Stimulated activated CD4-positive, alpha-beta T cell treated with anti-CD3 and anti-CD28 coated beads, Interleukin-1b, Interleukin-23, amount 100 ng/mL, for 1 hour (primary cell): ENCODE measurements around the gene MACF1.

Experiments used
- DNase-seq, 2 donors: peaks; one replicate each; pipeline ENCODE4 v3.0.0-alpha.2; 2020; ENCODE audit warnings: low read depth in 2 of 2

MACF1 gene

GRCh38 chr1:39392851-39393573 is 188.5 kb downstream of the MACF1 start:
- no peak for DNase-seq

- no peak for DNase-seq
Observed at GRCh38 chr1:39393645-39394044, 189.2 kb downstream of the MACF1 start.

GRCh38 chr1:39394059-39394458 is 189.6 kb downstream of the MACF1 start:
- no peak for DNase-seq

GRCh38 chr1:39394598-39394997 is 190.1 kb downstream of the MACF1 start:
- no peak for DNase-seq

GRCh38 chr1:39395357-39395831 is 190.9 kb downstream of the MACF1 start:
- DNase-seq = no peak

- DNase-seq = no peak
Observed at GRCh38 chr1:39396671-39397070, 192.2 kb downstream of the MACF1 start.

GRCh38 chr1:39397487-39397886 is 193.0 kb downstream of the MACF1 start:
- DNase-seq = no peak

GRCh38 chr1:39398278-39399021 is 194.0 kb downstream of the MACF1 start:
- DNase-seq = no peak

GRCh38 chr1:39401106-39401505 is 196.6 kb downstream of the MACF1 start:
- no peak for DNase-seq

- no peak for DNase-seq
Observed at GRCh38 chr1:39404876-39405275, 200.4 kb downstream of the MACF1 start.

- no peak for DNase-seq
Observed at GRCh38 chr1:39405358-39405757, 200.9 kb downstream of the MACF1 start.

GRCh38 chr1:39406533-39407450 is 202.3 kb downstream of the MACF1 start:
- no peak for DNase-seq

- no peak for DNase-seq
Observed at GRCh38 chr1:39407510-39407895, 203.0 kb downstream of the MACF1 start.

GRCh38 chr1:39407896-39408640 is 203.6 kb downstream of the MACF1 start:
- DNase-seq = no peak

- DNase-seq = peak; percentile 54 to 63
Observed at GRCh38 chr1:39408641-39409054, 204.2 kb downstream of the MACF1 start.

GRCh38 chr1:39409055-39409816 is 204.7 kb downstream of the MACF1 start:
- DNase-seq = no peak

- peak; percentile 16 to 31 for DNase-seq
Observed at GRCh38 chr1:39410915-39411436, 206.5 kb downstream of the MACF1 start.

GRCh38 chr1:39411526-39412478 is 207.3 kb downstream of the MACF1 start:
- no peak for DNase-seq

- no peak for DNase-seq
Observed at GRCh38 chr1:39412892-39413291, 208.4 kb downstream of the MACF1 start.
